HCT116 (cell line): ENCODE measurements around the gene SMYD3.

Source experiments
- CEBPB ChIP-seq: IDR thresholded peaks from 2 replicates; pipeline ENCODE4 v1.6.1; 2012; ENCODE audit warnings: low read depth
- CTCF ChIP-seq, 3 experiments: fragments of 200-600 bp in 1 of 3; sonication (generic) in 1 of 3; IDR thresholded peaks in 2 of 3; conservative IDR thresholded peaks in 1 of 3; 2 replicates each; pipeline ENCODE4 v1.5.1; 2012 to 2017; ENCODE audit warnings: low read depth in 2 of 3, low read length in 2 of 3, antibody characterized with exemption in 1 of 3, borderline replicate concordance in 1 of 3, control low read depth in 1 of 3, mild to moderate bottlenecking in 1 of 3, mixed read lengths in 1 of 3, mixed run types in 1 of 3, moderate library complexity in 1 of 3; ENCODE audit not compliant: insufficient read depth in 1 of 3
- ELF1 ChIP-seq: IDR thresholded peaks from 2 replicates; pipeline ENCODE4 v1.6.1; 2012; ENCODE audit warnings: low read depth, borderline replicate concordance
- EZH2 ChIP-seq: fragments of 200-600 bp; sonication (generic); IDR thresholded peaks from 2 replicates; pipeline ENCODE4 v1.6.1; 2017; ENCODE audit warnings: antibody characterized with exemption, mixed run types
- EZH2phosphoT487 ChIP-seq: fragments of 200-600 bp; IDR thresholded peaks from 2 replicates; pipeline ENCODE4 v1.6.1; 2018; ENCODE audit warnings: antibody characterized with exemption, borderline replicate concordance
- MAX ChIP-seq: IDR thresholded peaks from 2 replicates; pipeline ENCODE4 v1.6.1; 2012
- POLR2A ChIP-seq: IDR thresholded peaks from 2 replicates; pipeline ENCODE4 v1.7.0; 2011; ENCODE audit warnings: borderline replicate concordance; ENCODE audit not compliant: insufficient read depth, insufficient read length; ENCODE audit errors: extremely low read depth
- POLR2AphosphoS5 ChIP-seq: IDR thresholded peaks from 2 replicates; pipeline ENCODE4 v1.6.1; 2011; ENCODE audit warnings: mild to moderate bottlenecking, low read depth, low read length, moderate library complexity
- RAD21 ChIP-seq: IDR thresholded peaks from 2 replicates; pipeline ENCODE4 v1.6.1; 2012; ENCODE audit warnings: low read depth, mild to moderate bottlenecking
- REST ChIP-seq: IDR thresholded peaks from 2 replicates; pipeline ENCODE4 v1.6.1; 2012; ENCODE audit warnings: low read depth
- SIN3A ChIP-seq: IDR thresholded peaks from 2 replicates; pipeline ENCODE4 v1.6.1; 2012; ENCODE audit warnings: low read depth
- SP1 ChIP-seq: IDR thresholded peaks from 2 replicates; pipeline ENCODE4 v1.6.1; 2012; ENCODE audit warnings: low read depth
- YY1 ChIP-seq: IDR thresholded peaks from 2 replicates; pipeline ENCODE4 v1.6.1; 2011; ENCODE audit warnings: low read length, low read depth, moderate library complexity, mild to moderate bottlenecking; ENCODE audit not compliant: insufficient replicate concordance; ENCODE audit errors: extremely low read depth
- ZNF274 ChIP-seq: fragments of 200-500 bp; sonication (Bioruptor generic); IDR thresholded peaks from 2 replicates; pipeline ENCODE4 v1.6.1; 2014; ENCODE audit warnings: mild to moderate bottlenecking, low read depth, low read length, inconsistent platforms

GRCh38 chr1:245859493-245860114 is 647.5 kb downstream of the SMYD3 start:
- TF ChIP-seq ELF1 (no peak), POLR2A (no peak), YY1 (no peak), EZH2phosphoT487 (no peak), ZNF274 (no peak), CTCF (IDR thresholded peaks at IDR 0.05 in 2 of 3, conservative IDR thresholded peaks at IDR 0.05 in 1 of 3; ENCODE audit: borderline replicate concordance in 1 of 3, insufficient read depth in 1 of 3, low read depth in 2 of 3, low read length in 2 of 3) (no peak), EZH2 (no peak), SIN3A (no peak), MAX (no peak), SP1 (no peak), POLR2AphosphoS5 (no peak), REST (no peak), RAD21 (no peak), CEBPB (no peak)
